GM23338 (cell line): Measurements from ENCODE around the gene STRBP. TPM values are rescaled to one million over a fixed set of nuclear protein-coding genes. Genes with fewer than 3 reads are reported as not detected.

Experiments used
- ATAC-seq: fragments of 200-7000 bp; cut with Tn5 transposase; 3 replicates; pipeline ENCODE4 v1.9.1; 2020
- DNase-seq: peaks from one replicate; pipeline ENCODE4 v3.0.0-alpha.2; 2015; ENCODE audit warnings: low spot score
- H2AFZ ChIP-seq: fragments of 200-600 bp; sonication (generic); 2 replicates; pipeline ENCODE4 v1.8.0; 2016; ENCODE audit warnings: antibody characterized with exemption, mild to moderate bottlenecking, moderate library complexity
- H3F3A ChIP-seq: fragments of 200-600 bp; sonication (generic); replicated peaks from 2 replicates; pipeline ENCODE4 v1.8.0; 2017; ENCODE audit warnings: antibody characterized with exemption, mixed run types, low read depth
- H3K27ac ChIP-seq: fragments of 200-600 bp; sonication (generic); 2 replicates; pipeline ENCODE4 v1.6.1; 2016; ENCODE audit warnings: low read depth
- H3K27me3 ChIP-seq: fragments of 200-600 bp; sonication (generic); 2 replicates; pipeline ENCODE4 v1.8.0; 2016; ENCODE audit warnings: mild to moderate bottlenecking, mixed run types, moderate library complexity; ENCODE audit not compliant: insufficient read depth
- H3K36me3 ChIP-seq: fragments of 200-600 bp; sonication (generic); 2 replicates; pipeline ENCODE4 v1.8.0; 2016; ENCODE audit warnings: mild to moderate bottlenecking; ENCODE audit not compliant: insufficient read depth
- H3K4me1 ChIP-seq: fragments of 200-600 bp; sonication (generic); 2 replicates; pipeline ENCODE4 v1.8.0; 2016; ENCODE audit warnings: mild to moderate bottlenecking, moderate library complexity; ENCODE audit not compliant: insufficient read depth
- H3K4me2 ChIP-seq: fragments of 200-600 bp; sonication (generic); 2 replicates; pipeline ENCODE4 v1.7.1; 2017; ENCODE audit warnings: mixed run types
- H3K4me3 ChIP-seq: fragments of 200-600 bp; sonication (generic); 2 replicates; pipeline ENCODE4 v1.6.1; 2016; ENCODE audit warnings: mixed run types
- H3K79me2 ChIP-seq: fragments of 200-600 bp; sonication (generic); replicated peaks from 2 replicates; pipeline ENCODE4 v1.8.0; 2017; ENCODE audit warnings: mild to moderate bottlenecking; ENCODE audit not compliant: insufficient read depth
- H3K9me2 ChIP-seq: fragments of 200-600 bp; sonication (generic); 2 replicates; pipeline ENCODE4 v1.8.0; 2017; ENCODE audit not compliant: insufficient read depth
- H4K20me1 ChIP-seq: fragments of 200-600 bp; sonication (generic); replicated peaks from 2 replicates; pipeline ENCODE4 v1.8.0; 2017; ENCODE audit warnings: mild to moderate bottlenecking; ENCODE audit not compliant: insufficient read depth
- H3K27ac Mint-ChIP-seq: 2 replicates; pipeline ENCODE4 v1.8.0; 2020; ENCODE audit warnings: inconsistent platforms, mild to moderate bottlenecking, moderate library complexity, mixed read lengths
- H3K27me3 Mint-ChIP-seq: 3 replicates; pipeline ENCODE4 v1.8.0; 2022; ENCODE audit warnings: low read depth, mild to moderate bottlenecking, moderate library complexity, mixed read lengths, inconsistent platforms; ENCODE audit not compliant: insufficient read depth, poor library complexity
- H3K36me3 Mint-ChIP-seq: 3 replicates; pipeline ENCODE4 v1.8.0; 2021; ENCODE audit warnings: low read depth, mild to moderate bottlenecking, inconsistent platforms, moderate library complexity, mixed read lengths
- H3K4me1 Mint-ChIP-seq: 3 replicates; pipeline ENCODE4 v1.8.0; 2020; ENCODE audit warnings: mild to moderate bottlenecking, inconsistent platforms, mixed read lengths
- H3K4me3 Mint-ChIP-seq: 3 replicates; pipeline ENCODE4 v1.8.0; 2021; ENCODE audit warnings: moderate library complexity, mild to moderate bottlenecking, inconsistent platforms, mixed read lengths
- H3K9me3 Mint-ChIP-seq: 3 replicates; pipeline ENCODE4 v1.8.0; 2020; ENCODE audit warnings: moderate library complexity, mild to moderate bottlenecking, inconsistent platforms, mixed read lengths
- CREB1 ChIP-seq: fragments of 250-450 bp; sonication (Bioruptor Pico); IDR thresholded peaks from 2 replicates; pipeline ENCODE4 v1.5.0; 2020; ENCODE audit warnings: low read depth, mild to moderate bottlenecking, moderate library complexity
- CTCF ChIP-seq, 2 experiments: fragments of 200-600 bp in 1 of 2; sonication (generic) in 1 of 2; conservative IDR thresholded peaks; 2 replicates each; pipeline versions ENCODE4 v1.5.1 to v1.6.1; 2016 to 2017; ENCODE audit warnings: antibody characterized with exemption in 2 of 2, low read depth in 2 of 2, mild to moderate bottlenecking in 2 of 2, moderate library complexity in 1 of 2
- EZH2 ChIP-seq: fragments of 200-600 bp; sonication (generic); IDR thresholded peaks from one replicate; pipeline ENCODE4 v1.8.0; 2017; ENCODE audit warnings: antibody characterized with exemption, mild to moderate bottlenecking, low read depth; ENCODE audit not compliant: unreplicated experiment
- EZH2phosphoT487 ChIP-seq: fragments of 200-600 bp; sonication (generic); IDR thresholded peaks from one replicate; pipeline ENCODE4 v1.8.1; 2018; ENCODE audit warnings: antibody characterized with exemption; ENCODE audit not compliant: unreplicated experiment
- JUNB ChIP-seq: IDR thresholded peaks from one replicate; pipeline ENCODE4 v1.6.1; 2016; ENCODE audit warnings: antibody characterized with exemption; ENCODE audit not compliant: unreplicated experiment
- NANOG ChIP-seq: IDR thresholded peaks from 2 replicates; pipeline ENCODE4 v1.6.1; 2016; ENCODE audit warnings: antibody characterized with exemption, borderline replicate concordance
- STAT1 ChIP-seq: IDR thresholded peaks from one replicate; pipeline ENCODE4 v1.6.1; 2016; ENCODE audit warnings: antibody characterized with exemption; ENCODE audit not compliant: unreplicated experiment
- ZNF331 ChIP-seq: fragments of 250-450 bp; sonication (Bioruptor Pico); IDR thresholded peaks from 2 replicates; pipeline ENCODE4 v1.5.0; 2020; ENCODE audit warnings: low read depth, mild to moderate bottlenecking, moderate library complexity
- polyA plus RNA-seq: library from polyadenylated mRNA; unstranded; fragments of >200 nt; fragmentation: Nextera tagmentation; extraction: Ambion mirVana; gene quantifications from 2 replicates; pipeline ENCODE4 v1.2.1, GENCODE V29; 2016
- total RNA-seq: library from RNA; depleted of rRNA; stranded (reverse); fragments of >200 nt; shearing (Covaris generic); gene quantifications from 2 replicates; pipeline ENCODE4 v1.2.3, GENCODE V29; 2014
- TF ChIP-seq, protein P1 (sequence below): IDR thresholded peaks from 2 replicates; pipeline ENCODE4 v1.6.1; 2016; ENCODE audit warnings: antibody characterized with exemption
- TF ChIP-seq, protein P2 (sequence below): IDR thresholded peaks from one replicate; pipeline ENCODE4 v1.6.1; 2018; ENCODE audit warnings: antibody characterized with exemption; ENCODE audit not compliant: unreplicated experiment

STRBP gene
- total and polyA plus RNA-seq, 2 experiments from 2014 or later = 80.5 to 116 TPM

DNA sequence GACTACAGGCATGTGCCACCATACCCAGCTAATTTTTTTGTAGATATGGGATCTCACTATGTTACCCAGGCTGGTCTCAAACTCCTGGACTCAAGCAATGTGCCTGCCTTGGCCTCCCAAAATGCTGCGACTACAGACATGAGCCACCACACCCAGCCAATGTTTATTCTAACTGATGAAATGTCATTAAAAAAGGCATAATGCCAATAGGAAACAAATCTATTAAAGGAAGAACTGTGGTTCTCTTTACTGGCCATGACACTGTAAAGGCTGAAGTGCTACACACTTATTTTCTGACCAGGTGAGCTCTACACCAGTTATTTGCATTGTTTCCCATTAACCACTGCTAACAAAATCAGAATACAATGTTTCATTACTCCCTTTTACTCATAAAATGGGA lies 106.0 kb downstream of the STRBP start:
- H3K36me3 ChIP-seq = no peaks in the 10 kb centered on the region
- no peaks in the 10 kb centered on the region for H3K79me2 ChIP-seq
- H3K9me2 ChIP-seq = no peaks in the 10 kb centered on the region
- peaks cover 5% of the 10 kb centered on the region; the same call in 2 of the 3 replicates for H3K36me3 Mint-ChIP-seq
- H3K27me3 Mint-ChIP-seq = peaks cover 2% of the 10 kb centered on the region
- no peaks in the 10 kb centered on the region for H4K20me1 ChIP-seq
- H3K27ac ChIP-seq = peak overlapping the region; percentile 48; the same call in 1 of the 2 replicates
- ATAC-seq (no peak), DNase-seq (no peak)
- no peak for TF ChIP-seq NANOG
- TF ChIP-seq EZH2phosphoT487 = no peak
- TF ChIP-seq EZH2 = no peak
- no peak for TF ChIP-seq ZNF331 (CRISPR knock-in tag)
- TF ChIP-seq, protein P1, sequence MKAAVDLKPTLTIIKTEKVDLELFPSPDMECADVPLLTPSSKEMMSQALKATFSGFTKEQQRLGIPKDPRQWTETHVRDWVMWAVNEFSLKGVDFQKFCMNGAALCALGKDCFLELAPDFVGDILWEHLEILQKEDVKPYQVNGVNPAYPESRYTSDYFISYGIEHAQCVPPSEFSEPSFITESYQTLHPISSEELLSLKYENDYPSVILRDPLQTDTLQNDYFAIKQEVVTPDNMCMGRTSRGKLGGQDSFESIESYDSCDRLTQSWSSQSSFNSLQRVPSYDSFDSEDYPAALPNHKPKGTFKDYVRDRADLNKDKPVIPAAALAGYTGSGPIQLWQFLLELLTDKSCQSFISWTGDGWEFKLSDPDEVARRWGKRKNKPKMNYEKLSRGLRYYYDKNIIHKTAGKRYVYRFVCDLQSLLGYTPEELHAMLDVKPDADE = no peak
- TF ChIP-seq JUNB = no peak
- no peak for TF ChIP-seq STAT1
- TF ChIP-seq CREB1 = no peak
- no peaks in the 10 kb centered on the region for H3K27me3 ChIP-seq
- peaks cover 8% of the 10 kb centered on the region; the same call in 2 of the 3 replicates for H3K4me1 Mint-ChIP-seq
- H3K4me3 ChIP-seq = no peak overlapping the region
- peak overlapping the region; percentile 45; the same call in 1 of the 2 replicates for H3K27ac Mint-ChIP-seq
- no peak overlapping the region for H3K4me3 Mint-ChIP-seq
- no peaks in the 10 kb centered on the region for H3K9me3 Mint-ChIP-seq
- no peak overlapping the region for H2AFZ ChIP-seq
- 0 out of 2 replicates have a peak, but pooled peaks cover 8% of the 10 kb centered on the region for H3K4me1 ChIP-seq
- no peak overlapping the region for H3K4me2 ChIP-seq
- H3F3A ChIP-seq = no peaks in the 10 kb centered on the region

DNA sequence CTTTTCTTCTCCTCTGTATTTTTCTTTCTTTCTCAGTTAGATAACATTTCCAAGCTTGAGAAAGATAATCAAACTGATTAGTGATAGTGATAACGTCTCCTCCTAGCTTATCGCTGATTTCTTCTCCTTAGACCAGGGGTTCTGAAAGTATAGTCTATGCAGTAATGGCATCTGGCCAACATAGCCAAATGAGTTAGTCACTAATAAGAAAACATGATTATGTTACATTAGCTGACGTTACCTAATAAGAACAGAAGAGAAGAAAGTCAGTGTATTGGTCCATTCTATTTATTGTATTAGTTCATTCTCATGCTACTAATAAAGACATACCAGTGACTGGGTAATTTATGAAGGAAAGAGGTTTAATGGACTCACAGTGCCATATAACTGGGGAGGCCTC lies 111.2 kb downstream of the STRBP start:
- H3K9me3 Mint-ChIP-seq = no peaks in the 10 kb centered on the region
- H3K27ac ChIP-seq = no peak overlapping the region
- no peaks in the 10 kb centered on the region for H3K27me3 ChIP-seq
- no peak overlapping the region for H3K4me2 ChIP-seq
- H3K9me2 ChIP-seq = no peaks in the 10 kb centered on the region
- H3K4me3 Mint-ChIP-seq = no peak overlapping the region
- no peak overlapping the region for H3K27ac Mint-ChIP-seq
- no peaks in the 10 kb centered on the region for H3F3A ChIP-seq
- H3K27me3 Mint-ChIP-seq = no peaks in the 10 kb centered on the region
- peaks cover 6% of the 10 kb centered on the region; the same call in 2 of the 3 replicates for H3K36me3 Mint-ChIP-seq
- no peak overlapping the region for H3K4me3 ChIP-seq
- H3K4me1 ChIP-seq = no peaks in the 10 kb centered on the region
- no peak for ATAC-seq
- H3K79me2 ChIP-seq = no peaks in the 10 kb centered on the region
- H2AFZ ChIP-seq = no peak overlapping the region
- DNase-seq = no peak
- H3K36me3 ChIP-seq = no peaks in the 10 kb centered on the region
- no peaks in the 10 kb centered on the region for H4K20me1 ChIP-seq
- H3K4me1 Mint-ChIP-seq = no peaks in the 10 kb centered on the region; the same call in 2 of the 3 replicates
- TF ChIP-seq, protein P1 = no peak
- no peak for TF ChIP-seq CTCF (conservative IDR thresholded peaks at IDR 0.05; ENCODE audit: low read depth in 2 of 2)
- TF ChIP-seq EZH2phosphoT487 = no peak
- no peak for TF ChIP-seq EZH2
- TF ChIP-seq JUNB = no peak
- TF ChIP-seq CREB1 = no peak
- TF ChIP-seq, protein P2, sequence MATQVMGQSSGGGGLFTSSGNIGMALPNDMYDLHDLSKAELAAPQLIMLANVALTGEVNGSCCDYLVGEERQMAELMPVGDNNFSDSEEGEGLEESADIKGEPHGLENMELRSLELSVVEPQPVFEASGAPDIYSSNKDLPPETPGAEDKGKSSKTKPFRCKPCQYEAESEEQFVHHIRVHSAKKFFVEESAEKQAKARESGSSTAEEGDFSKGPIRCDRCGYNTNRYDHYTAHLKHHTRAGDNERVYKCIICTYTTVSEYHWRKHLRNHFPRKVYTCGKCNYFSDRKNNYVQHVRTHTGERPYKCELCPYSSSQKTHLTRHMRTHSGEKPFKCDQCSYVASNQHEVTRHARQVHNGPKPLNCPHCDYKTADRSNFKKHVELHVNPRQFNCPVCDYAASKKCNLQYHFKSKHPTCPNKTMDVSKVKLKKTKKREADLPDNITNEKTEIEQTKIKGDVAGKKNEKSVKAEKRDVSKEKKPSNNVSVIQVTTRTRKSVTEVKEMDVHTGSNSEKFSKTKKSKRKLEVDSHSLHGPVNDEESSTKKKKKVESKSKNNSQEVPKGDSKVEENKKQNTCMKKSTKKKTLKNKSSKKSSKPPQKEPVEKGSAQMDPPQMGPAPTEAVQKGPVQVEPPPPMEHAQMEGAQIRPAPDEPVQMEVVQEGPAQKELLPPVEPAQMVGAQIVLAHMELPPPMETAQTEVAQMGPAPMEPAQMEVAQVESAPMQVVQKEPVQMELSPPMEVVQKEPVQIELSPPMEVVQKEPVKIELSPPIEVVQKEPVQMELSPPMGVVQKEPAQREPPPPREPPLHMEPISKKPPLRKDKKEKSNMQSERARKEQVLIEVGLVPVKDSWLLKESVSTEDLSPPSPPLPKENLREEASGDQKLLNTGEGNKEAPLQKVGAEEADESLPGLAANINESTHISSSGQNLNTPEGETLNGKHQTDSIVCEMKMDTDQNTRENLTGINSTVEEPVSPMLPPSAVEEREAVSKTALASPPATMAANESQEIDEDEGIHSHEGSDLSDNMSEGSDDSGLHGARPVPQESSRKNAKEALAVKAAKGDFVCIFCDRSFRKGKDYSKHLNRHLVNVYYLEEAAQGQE = no peak
